Prostate gland (tissue), 2 donors: Measurements from ENCODE around the gene DLGAP1.

Source experiments
- POLR2A ChIP-seq: fragments of 450-650 bp; IDR thresholded peaks from one replicate; pipeline ENCODE4 v1.6.1; 2016; ENCODE audit warnings: antibody characterized with exemption, mild to moderate bottlenecking
- TF ChIP-seq, protein P1 (sequence below), 4 experiments: fragments of 200-600 bp in 2 of 4; fragments of 450-650 bp in 2 of 4; sonication (generic) in 2 of 4; IDR thresholded peaks; 1 replicate in 3 of 4; 2 replicates in 1 of 4; pipeline ENCODE4 v1.5.1; 2016 to 2019; ENCODE audit warnings: antibody characterized with exemption in 4 of 4, mild to moderate bottlenecking in 2 of 4, moderate library complexity in 2 of 4

GRCh38 chr18:3449512-3450011 lies 1005.5 kb downstream of the DLGAP1 start:
- TF ChIP-seq, protein P1, sequence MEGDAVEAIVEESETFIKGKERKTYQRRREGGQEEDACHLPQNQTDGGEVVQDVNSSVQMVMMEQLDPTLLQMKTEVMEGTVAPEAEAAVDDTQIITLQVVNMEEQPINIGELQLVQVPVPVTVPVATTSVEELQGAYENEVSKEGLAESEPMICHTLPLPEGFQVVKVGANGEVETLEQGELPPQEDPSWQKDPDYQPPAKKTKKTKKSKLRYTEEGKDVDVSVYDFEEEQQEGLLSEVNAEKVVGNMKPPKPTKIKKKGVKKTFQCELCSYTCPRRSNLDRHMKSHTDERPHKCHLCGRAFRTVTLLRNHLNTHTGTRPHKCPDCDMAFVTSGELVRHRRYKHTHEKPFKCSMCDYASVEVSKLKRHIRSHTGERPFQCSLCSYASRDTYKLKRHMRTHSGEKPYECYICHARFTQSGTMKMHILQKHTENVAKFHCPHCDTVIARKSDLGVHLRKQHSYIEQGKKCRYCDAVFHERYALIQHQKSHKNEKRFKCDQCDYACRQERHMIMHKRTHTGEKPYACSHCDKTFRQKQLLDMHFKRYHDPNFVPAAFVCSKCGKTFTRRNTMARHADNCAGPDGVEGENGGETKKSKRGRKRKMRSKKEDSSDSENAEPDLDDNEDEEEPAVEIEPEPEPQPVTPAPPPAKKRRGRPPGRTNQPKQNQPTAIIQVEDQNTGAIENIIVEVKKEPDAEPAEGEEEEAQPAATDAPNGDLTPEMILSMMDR (IDR thresholded peaks at IDR 0.05): no peak
- TF ChIP-seq POLR2A: no peak
